ELF-1 (cell line): ENCODE data around the gene TMEM219.
"Not testable (repeated sequence)": the region's sequence is repeated elsewhere in the genome, so short reads cannot be mapped to it uniquely, and the experiment has no call there.

ENCODE experiments used
- DNase-seq: peaks from one replicate; pipeline ENCODE4 v3.0.0-alpha.2; 2016; ENCODE audit warnings: low read depth, low spot score

The TMEM219 gene

GRCh38 chr16:29951625-29952365, 10.1 kb upstream of the TMEM219 start:
- peak; percentile 26 for DNase-seq

GRCh38 chr16:29958756-29959155, 3.1 kb upstream of the TMEM219 start:
- DNase-seq = no peak

GRCh38 chr16:29959293-29959692, 2.6 kb upstream of the TMEM219 start:
- no peak for DNase-seq

- not testable (repeated sequence) for DNase-seq
Observed at GRCh38 chr16:29959821-29960220, 2.1 kb upstream of the TMEM219 start.

- DNase-seq = no peak
Observed at GRCh38 chr16:29961127-29961478, 776 bp upstream of the TMEM219 start.

- DNase-seq = peak; percentile 12
Observed at GRCh38 chr16:29962344-29962994, 590 bp downstream of the TMEM219 start.

- no peak for DNase-seq
Observed at GRCh38 chr16:29963021-29963743, 1.3 kb downstream of the TMEM219 start.

GRCh38 chr16:29968205-29968604, 6.3 kb downstream of the TMEM219 start:
- no peak for DNase-seq

- no peak for DNase-seq
Observed at GRCh38 chr16:29971304-29971703, 9.4 kb downstream of the TMEM219 start.

- no peak for DNase-seq
Observed at GRCh38 chr16:29972500-29972899, 10.6 kb downstream of the TMEM219 start.

- no peak for DNase-seq
Observed at GRCh38 chr16:29972992-29973383, 11.1 kb downstream of the TMEM219 start.

GRCh38 chr16:29973384-29974246, 11.7 kb downstream of the TMEM219 start, which contains the start of gene TAOK2:
TSS of gene TAOK2 (plus strand) at chr16:29973868. CDS start at chr16:29977773, 3,905 bp downstream.
- peak; percentile 100 for DNase-seq

GRCh38 chr16:29974291-29975133, 12.6 kb downstream of the TMEM219 start:
- peak; percentile 26 for DNase-seq

GRCh38 chr16:29975134-29975538, 13.3 kb downstream of the TMEM219 start:
- no peak for DNase-seq

GRCh38 chr16:29975811-29976511, 14.1 kb downstream of the TMEM219 start:
- DNase-seq = peak; percentile 71

- DNase-seq = no peak
Observed at GRCh38 chr16:29977063-29977825, 15.4 kb downstream of the TMEM219 start.

- DNase-seq = no peak
Observed at GRCh38 chr16:29978081-29978480, 16.2 kb downstream of the TMEM219 start.

GRCh38 chr16:29978564-29979270, 16.8 kb downstream of the TMEM219 start:
- DNase-seq = no peak
